ENCODE measurements around the gene CD8B.

The CD8B gene

GRCh38 chr2:86778957-86779356, 82.7 kb downstream of the CD8B start:
- Mint-ChIP-seq H3K27ac (no peak overlapping the region), H3K36me3 (ENCODE audit: low read depth) (peaks cover 6% of the 10 kb centered on the region), H3K9me3 (no peaks in the 10 kb centered on the region), H3K27me3 (ENCODE audit: low read depth) (peaks cover 6% of the 10 kb centered on the region), H3K4me1 (ENCODE audit: low read depth) (no peaks in the 10 kb centered on the region), H3K4me3 (no peak overlapping the region)

DNA sequence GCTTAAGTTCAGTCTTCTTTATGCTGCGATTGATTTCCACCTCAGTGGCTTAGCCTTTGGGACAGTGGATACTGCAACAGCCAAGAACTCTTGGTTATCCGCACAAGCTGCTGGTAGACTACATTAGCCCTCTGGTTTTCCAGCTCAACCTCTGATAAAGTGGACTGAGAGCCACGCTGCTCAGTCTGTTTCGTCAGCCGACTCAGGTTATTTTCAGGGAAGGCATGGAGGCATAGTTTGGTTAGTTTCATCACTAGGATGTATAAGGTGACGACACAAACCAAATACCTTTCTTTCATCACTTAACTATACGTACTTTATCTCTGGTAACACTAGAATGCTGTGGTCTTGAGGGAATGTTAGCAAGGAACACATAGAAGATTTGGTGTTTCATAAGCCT, 85.2 kb downstream of the CD8B start:
- peaks cover 3% of the 10 kb centered on the region for H3K4me1 Mint-ChIP-seq (ENCODE audit: low read depth)
- no peak overlapping the region for H3K4me3 Mint-ChIP-seq
- H3K36me3 Mint-ChIP-seq (ENCODE audit: low read depth), result peaks cover 16% of the 10 kb centered on the region
- H3K9me3 Mint-ChIP-seq, result no peaks in the 10 kb centered on the region
- no peak overlapping the region for H3K27ac Mint-ChIP-seq
- H3K27me3 Mint-ChIP-seq (ENCODE audit: low read depth), result no peaks in the 10 kb centered on the region

DNA sequence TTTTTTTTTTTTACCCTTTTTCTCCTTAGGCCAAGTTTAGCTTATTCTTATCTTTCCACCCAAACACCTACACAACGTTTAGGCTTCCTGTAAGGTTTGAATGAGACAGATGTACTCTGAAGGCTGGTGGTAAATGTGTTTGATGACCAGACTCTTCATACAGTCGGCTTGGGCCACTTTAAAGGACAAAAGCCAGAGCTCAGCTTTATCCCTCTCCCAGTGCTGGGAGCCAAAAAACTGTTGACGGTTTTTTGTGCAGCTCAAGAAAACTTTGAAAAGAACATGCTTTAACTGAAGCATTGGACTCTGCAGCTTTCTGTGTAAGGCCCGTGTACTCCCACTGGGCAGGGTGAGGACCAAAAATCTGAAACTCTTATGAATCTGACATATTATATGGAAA, 86.3 kb downstream of the CD8B start:
- Mint-ChIP-seq H3K27ac (no peak overlapping the region), H3K4me1 (ENCODE audit: low read depth) (peaks cover 3% of the 10 kb centered on the region), H3K9me3 (no peaks in the 10 kb centered on the region), H3K27me3 (ENCODE audit: low read depth) (no peaks in the 10 kb centered on the region), H3K36me3 (ENCODE audit: low read depth) (peaks cover 25% of the 10 kb centered on the region), H3K4me3 (no peak overlapping the region)

DNA sequence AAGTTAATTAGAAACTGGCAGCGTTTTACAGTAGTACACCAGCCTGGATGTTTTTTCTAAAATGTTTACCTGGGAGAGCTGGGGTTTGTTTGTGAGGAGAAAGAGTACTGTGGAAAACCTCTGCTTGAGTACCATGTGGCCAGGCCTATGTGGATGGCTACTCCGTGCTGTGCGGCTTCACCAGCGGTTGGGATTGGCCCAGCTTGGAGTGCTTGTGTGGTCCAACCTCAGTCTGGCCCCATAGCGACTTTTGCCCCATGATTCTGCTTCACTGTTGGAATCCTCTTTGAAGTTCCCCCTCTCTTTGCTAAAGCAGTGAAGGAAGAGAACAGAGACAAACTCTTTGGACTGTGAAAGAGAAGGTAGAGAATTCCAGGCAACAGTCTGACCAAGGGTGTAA, 86.8 kb downstream of the CD8B start:
- Mint-ChIP-seq H3K9me3 (no peaks in the 10 kb centered on the region), H3K27ac (no peak overlapping the region)

DNA sequence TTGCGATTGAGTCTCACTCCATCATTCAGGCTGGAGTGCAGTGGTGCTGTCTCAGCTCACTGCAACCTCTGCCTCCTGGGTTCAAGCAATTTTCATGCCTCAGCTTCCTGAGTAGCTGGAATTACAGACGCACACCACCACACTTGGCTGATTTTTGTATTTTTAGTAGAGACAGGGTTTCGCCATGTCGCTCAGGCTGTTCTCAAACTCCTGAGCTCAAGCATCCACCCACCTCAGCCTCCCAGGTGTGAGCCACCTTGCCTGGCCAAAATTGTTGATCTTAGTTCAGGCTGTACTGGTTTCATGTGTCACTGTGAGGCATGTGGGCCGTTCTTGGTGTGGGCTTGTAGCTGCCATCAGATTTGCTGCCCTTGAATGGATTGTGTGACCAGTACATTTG, 89.1 kb downstream of the CD8B start:
- Mint-ChIP-seq H3K27me3 (ENCODE audit: low read depth) (no peaks in the 10 kb centered on the region), H3K36me3 (ENCODE audit: low read depth) (peaks cover 30% of the 10 kb centered on the region)

More for the DNA sequence above, 86.8 kb downstream of the CD8B start:
- peaks cover 28% of the 10 kb centered on the region for H3K36me3 Mint-ChIP-seq (ENCODE audit: low read depth)
- H3K4me3 Mint-ChIP-seq, result no peak overlapping the region
- peaks cover 3% of the 10 kb centered on the region for H3K4me1 Mint-ChIP-seq (ENCODE audit: low read depth)
- no peaks in the 10 kb centered on the region for H3K27me3 Mint-ChIP-seq (ENCODE audit: low read depth)

DNA sequence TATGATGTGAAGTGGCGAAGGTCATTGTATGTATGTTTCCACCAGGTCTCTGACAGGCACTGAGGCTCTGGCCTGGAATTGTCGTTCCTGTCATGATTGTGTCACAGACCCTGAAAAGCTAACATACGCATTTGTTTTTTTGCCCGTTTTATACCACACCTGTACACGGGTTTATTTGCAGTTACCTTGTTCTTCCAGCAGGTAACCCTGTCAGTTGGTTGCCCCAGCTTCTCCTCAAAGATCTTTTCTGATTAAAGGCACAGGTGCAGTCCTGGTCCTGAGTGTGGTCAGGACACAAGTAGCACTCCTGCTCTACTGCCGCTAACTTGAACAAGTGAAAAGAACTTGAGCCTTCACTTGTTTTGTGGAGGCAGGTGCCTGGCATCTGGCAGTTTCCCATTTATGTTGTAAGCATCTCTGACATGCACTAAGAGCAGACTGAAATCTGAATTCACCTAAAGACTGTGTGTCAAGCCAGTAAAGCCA, 90.8 kb downstream of the CD8B start:
- Mint-ChIP-seq H3K4me1 (ENCODE audit: low read depth) (peaks cover 3% of the 10 kb centered on the region), H3K4me3 (no peak overlapping the region), H3K27ac (no peak overlapping the region), H3K9me3 (no peaks in the 10 kb centered on the region), H3K27me3 (ENCODE audit: low read depth) (no peaks in the 10 kb centered on the region), H3K36me3 (ENCODE audit: low read depth) (peaks cover 30% of the 10 kb centered on the region)

More for the DNA sequence above, 89.1 kb downstream of the CD8B start:
- H3K4me1 Mint-ChIP-seq (ENCODE audit: low read depth), result peaks cover 3% of the 10 kb centered on the region
- H3K27ac Mint-ChIP-seq, result no peak overlapping the region
- no peaks in the 10 kb centered on the region for H3K9me3 Mint-ChIP-seq
- no peak overlapping the region for H3K4me3 Mint-ChIP-seq

- Mint-ChIP-seq H3K9me3 (no peaks in the 10 kb centered on the region), H3K36me3 (ENCODE audit: low read depth) (peaks cover 30% of the 10 kb centered on the region), H3K4me3 (no peak overlapping the region), H3K4me1 (ENCODE audit: low read depth) (peaks cover 4% of the 10 kb centered on the region), H3K27ac (no peak overlapping the region), H3K27me3 (ENCODE audit: low read depth) (no peaks in the 10 kb centered on the region)
Measured at GRCh38 chr2:86769838-86770237, 91.8 kb downstream of the CD8B start.

DNA sequence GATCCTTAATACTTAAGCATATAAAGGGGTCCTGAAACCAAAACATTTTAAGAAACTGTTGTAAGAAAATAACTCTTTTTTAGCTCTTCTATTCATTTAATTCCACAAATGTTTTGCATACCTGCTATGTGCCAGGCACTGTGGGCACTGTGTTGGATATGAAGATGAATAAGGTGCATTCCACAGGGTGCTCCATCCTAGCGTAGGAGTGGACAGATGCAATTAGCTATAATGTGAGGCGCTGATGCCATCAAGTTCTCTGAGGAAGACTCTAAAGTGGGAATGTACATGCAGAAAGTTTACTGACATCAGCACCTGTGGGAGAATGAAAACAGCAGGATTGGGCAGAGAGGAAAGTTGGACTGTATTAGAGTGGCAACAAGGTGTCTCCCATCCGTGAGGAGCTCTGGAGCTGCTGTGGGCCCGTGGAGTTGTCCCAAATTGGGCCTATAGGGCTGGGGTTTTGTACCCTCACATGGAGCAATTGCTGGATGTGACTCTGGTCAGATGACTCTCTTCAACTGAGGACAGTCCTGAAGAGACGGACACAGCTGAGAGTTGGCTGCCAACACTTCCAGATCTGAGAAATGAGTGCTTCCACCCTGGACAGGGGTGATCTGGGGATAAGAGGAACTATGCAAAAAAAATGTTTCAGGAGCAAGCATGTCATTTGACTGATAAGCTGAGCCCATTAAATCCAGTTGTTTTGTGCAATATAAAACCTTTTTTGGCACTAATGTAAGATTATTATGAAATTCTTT, 93.3 kb downstream of the CD8B start:
- H3K36me3 Mint-ChIP-seq (ENCODE audit: low read depth), result peaks cover 27% of the 10 kb centered on the region
- no peak overlapping the region for H3K27ac Mint-ChIP-seq
- H3K9me3 Mint-ChIP-seq, result no peaks in the 10 kb centered on the region
- peaks cover 10% of the 10 kb centered on the region for H3K4me1 Mint-ChIP-seq (ENCODE audit: low read depth)
- H3K4me3 Mint-ChIP-seq, result no peak overlapping the region
- H3K27me3 Mint-ChIP-seq (ENCODE audit: low read depth), result no peaks in the 10 kb centered on the region
